HepG2 (cell line): ENCODE results near the gene ZCCHC24. TPM values are rescaled to one million over a fixed set of nuclear protein-coding genes. Genes with fewer than 3 reads are reported as not detected.

ENCODE experiments used
- ARID4A ChIP-seq: sonication (generic); formaldehyde crosslinking; IDR thresholded peaks from 2 replicates; pipeline ENCODE4 v1.5.0; 2020; ENCODE audit warnings: mild to moderate bottlenecking, missing genetic modification reagents, borderline replicate concordance
- HMGXB4 ChIP-seq, 2 experiments: sonication (generic) in 1 of 2; formaldehyde crosslinking in 1 of 2; IDR thresholded peaks; 2 replicates each; pipeline versions ENCODE4 v1.4.0 to v1.6.1; 2018 to 2020; ENCODE audit warnings: missing genetic modification reagents in 2 of 2, borderline replicate concordance in 1 of 2, low read depth in 1 of 2, mild to moderate bottlenecking in 1 of 2, missing biosample characterization in 1 of 2
- KDM5A ChIP-seq: fragments of 200-600 bp; sonication (generic); IDR thresholded peaks from 2 replicates; pipeline ENCODE4 v1.7.0; 2018; ENCODE audit warnings: antibody characterized with exemption, mild to moderate bottlenecking, low read length, borderline replicate concordance
- TBL1XR1 ChIP-seq: fragments of 150-350 bp; IDR thresholded peaks from 2 replicates; pipeline ENCODE4 v1.6.1; 2014; ENCODE audit warnings: borderline replicate concordance, low read length; ENCODE audit not compliant: partially characterized antibody
- THAP7 ChIP-seq: sonication (generic); formaldehyde crosslinking; IDR thresholded peaks from 2 replicates; pipeline ENCODE4 v1.8.1; 2023; ENCODE audit warnings: mild to moderate bottlenecking, missing genetic modification reagents
- THAP8 ChIP-seq: sonication (generic); formaldehyde crosslinking; IDR thresholded peaks from 2 replicates; pipeline ENCODE4 v1.5.1; 2020; ENCODE audit warnings: missing genetic modification reagents, mild to moderate bottlenecking, borderline replicate concordance
- TIGD3 ChIP-seq: sonication (generic); formaldehyde crosslinking; IDR thresholded peaks from 2 replicates; pipeline ENCODE4 v1.5.1; 2020; ENCODE audit warnings: mild to moderate bottlenecking, missing genetic modification reagents, borderline replicate concordance
- TOE1 ChIP-seq: sonication (generic); formaldehyde crosslinking; IDR thresholded peaks from 2 replicates; pipeline ENCODE4 v1.4.0; 2020; ENCODE audit warnings: mild to moderate bottlenecking, missing genetic modification reagents
- ZFP36L1 ChIP-seq: sonication (generic); formaldehyde crosslinking; IDR thresholded peaks from 2 replicates; pipeline ENCODE4 v1.8.0; 2022; ENCODE audit warnings: mild to moderate bottlenecking, missing genetic modification reagents, moderate library complexity
- ZNF264 ChIP-seq: sonication (generic); formaldehyde crosslinking; IDR thresholded peaks from 2 replicates; pipeline ENCODE4 v1.4.0; 2020; ENCODE audit warnings: missing genetic modification reagents
- ZNF589 ChIP-seq: sonication (generic); formaldehyde crosslinking; conservative IDR thresholded peaks from 2 replicates; pipeline ENCODE4 v1.8.0; 2022; ENCODE audit warnings: mild to moderate bottlenecking, moderate library complexity, missing genetic modification reagents
- ZNF687 ChIP-seq: sonication (generic); formaldehyde crosslinking; IDR thresholded peaks from 2 replicates; pipeline ENCODE4 v1.5.1; 2020; ENCODE audit warnings: mild to moderate bottlenecking, missing genetic modification reagents, moderate library complexity
- polyA plus RNA-seq, 8 experiments: library from polyadenylated mRNA; depleted of rRNA in 3 of 8; stranded (reverse) in 7 of 8; unstranded in 1 of 8; fragments of >200 nt; fragmentation: Illumina TruSeq in 4 of 8; extraction: Trizol in 4 of 8; gene quantifications; 2 replicates each; pipeline versions ENCODE4 v1.2.1 to v1.2.3, GENCODE V29; 2011 to 2016; ENCODE audit warnings: low read depth in 4 of 8, missing spikeins in 1 of 8, mixed read lengths in 1 of 8; ENCODE audit not compliant: insufficient read depth in 1 of 8
- total RNA-seq, 5 experiments: library from RNA; depleted of rRNA; stranded (reverse); fragments of >200 nt; fragmentation: Illumina TruSeq; extraction: Trizol; gene quantifications; 2 replicates each; pipeline ENCODE4 v1.2.3, GENCODE V29; 2016; ENCODE audit warnings: low read depth in 1 of 5

Gene ZCCHC24
- total and polyA plus RNA-seq, 2 of the 13 experiments (the other 11 are each of a cell fraction or from before 2014, with no cell fraction given): 3.1 to 7.9 TPM

GRCh38 chr10:79347894-79348639, 97.4 kb downstream of the ZCCHC24 start (continued):
- TF ChIP-seq ZNF687 (CRISPR knock-in tag): peak; percentile 98
- TF ChIP-seq THAP7 (CRISPR knock-in tag): peak; percentile 30; the same call in 1 of the 2 replicates
- no peak for TF ChIP-seq TBL1XR1
- TF ChIP-seq HMGXB4 (CRISPR knock-in tag; IDR thresholded peaks at IDR 0.05; ENCODE audit: borderline replicate concordance in 1 of 2, low read depth in 1 of 2): 0 out of 4 replicates have a peak, but pooled peaks of 1 of the 2 experiments have one; percentile 40
- 0 out of 2 replicates have a peak, but pooled peaks have one; percentile 42 for TF ChIP-seq ZNF589 (CRISPR knock-in tag)
- peak; percentile 52; the same call in 1 of the 2 replicates for TF ChIP-seq ZNF264
- TF ChIP-seq TIGD3: no peak
- 0 out of 2 replicates have a peak, but pooled peaks have one; percentile 70 for TF ChIP-seq TOE1 (CRISPR knock-in tag)
- TF ChIP-seq THAP8 (CRISPR knock-in tag): 0 out of 2 replicates have a peak, but pooled peaks have one; percentile 25
- TF ChIP-seq KDM5A: no peak
- peak; percentile 42; the same call in 1 of the 2 replicates for TF ChIP-seq ZFP36L1
- peak; percentile 74; the same call in 1 of the 2 replicates for TF ChIP-seq ARID4A (CRISPR knock-in tag)
